Measurements from ENCODE around the gene UQCRC1. TPM values are rescaled to one million over a fixed set of nuclear protein-coding genes. Genes with fewer than 3 reads are reported as not detected.

Gene UQCRC1
- total RNA-seq, 1 donor from 2014 or later, result 297 TPM

DNA sequence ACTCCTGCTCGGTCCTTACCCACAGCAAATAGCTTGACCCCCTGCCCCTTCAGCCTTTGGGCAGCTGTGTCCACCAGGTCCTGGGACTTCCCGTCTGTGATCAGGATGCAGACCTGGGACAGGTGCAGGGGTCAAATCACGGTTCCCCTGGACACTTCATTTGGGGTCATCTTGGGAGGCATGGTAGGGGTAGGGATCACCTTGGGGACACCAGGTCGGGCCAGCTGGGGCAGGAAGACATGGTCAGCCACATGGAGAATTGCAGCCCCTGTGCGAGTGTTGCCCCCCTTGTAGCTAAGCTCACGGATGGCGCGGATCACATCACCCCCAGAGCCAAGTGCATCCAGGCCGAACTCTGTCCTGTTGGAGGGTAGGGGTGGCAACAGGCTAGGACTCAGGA lies 16.1 kb downstream of the UQCRC1 start:
- Mint-ChIP-seq H3K27ac (ENCODE audit: unreplicated experiment) (no peak overlapping the region), H3K9me3 (no peaks in the 10 kb centered on the region)
- TF ChIP-seq CTCF (conservative IDR thresholded peaks at IDR 0.05), result no peak

GRCh38 chr3:48592519-48593087 lies 16.8 kb downstream of the UQCRC1 start:
- Mint-ChIP-seq H3K9me3 (no peaks in the 10 kb centered on the region), H3K4me1 (peaks cover 14% of the 10 kb centered on the region)
- TF ChIP-seq CTCF (conservative IDR thresholded peaks at IDR 0.05), result no peak

More for the DNA sequence above, 16.1 kb downstream of the UQCRC1 start:
- H3K4me1 Mint-ChIP-seq, result peaks cover 17% of the 10 kb centered on the region
- H3K27me3 Mint-ChIP-seq (ENCODE audit: low read depth), result peaks cover 2% of the 10 kb centered on the region
- no peak overlapping the region for H3K4me3 Mint-ChIP-seq
- H3K36me3 Mint-ChIP-seq (ENCODE audit: low read depth), result peaks cover 7% of the 10 kb centered on the region
- no peak for DNase-seq (ENCODE audit: low read depth, low spot score)

GRCh38 chr3:48591886-48592518 lies 17.4 kb downstream of the UQCRC1 start:
- peaks cover 8% of the 10 kb centered on the region for H3K4me1 Mint-ChIP-seq
- H3K9me3 Mint-ChIP-seq, result no peaks in the 10 kb centered on the region
- DNase-seq (ENCODE audit: low read depth, low spot score), result no peak

More at GRCh38 chr3:48592519-48593087, 16.8 kb downstream of the UQCRC1 start:
- no peak for DNase-seq (ENCODE audit: low read depth, low spot score)
- peaks cover 2% of the 10 kb centered on the region for H3K27me3 Mint-ChIP-seq (ENCODE audit: low read depth)
- H3K36me3 Mint-ChIP-seq (ENCODE audit: low read depth), result peaks cover 7% of the 10 kb centered on the region
- no peak overlapping the region for H3K27ac Mint-ChIP-seq (ENCODE audit: unreplicated experiment)
- H3K4me3 Mint-ChIP-seq, result no peak overlapping the region

GRCh38 chr3:48591436-48591835 lies 18.0 kb downstream of the UQCRC1 start:
- Mint-ChIP-seq H3K4me1 (peaks cover 8% of the 10 kb centered on the region), H3K27ac (ENCODE audit: unreplicated experiment) (no peak overlapping the region), H3K27me3 (ENCODE audit: low read depth) (peaks cover 2% of the 10 kb centered on the region), H3K36me3 (ENCODE audit: low read depth) (no peaks in the 10 kb centered on the region), H3K9me3 (no peaks in the 10 kb centered on the region), H3K4me3 (no peak overlapping the region)
- no peak for TF ChIP-seq CTCF (conservative IDR thresholded peaks at IDR 0.05)
- no peak for DNase-seq (ENCODE audit: low read depth, low spot score)

More at GRCh38 chr3:48591886-48592518, 17.4 kb downstream of the UQCRC1 start:
- Mint-ChIP-seq H3K27ac (ENCODE audit: unreplicated experiment) (no peak overlapping the region), H3K27me3 (ENCODE audit: low read depth) (peaks cover 2% of the 10 kb centered on the region), H3K36me3 (ENCODE audit: low read depth) (peaks cover under 1% of the 10 kb centered on the region), H3K4me3 (no peak overlapping the region)
- TF ChIP-seq CTCF (conservative IDR thresholded peaks at IDR 0.05), result no peak

DNA sequence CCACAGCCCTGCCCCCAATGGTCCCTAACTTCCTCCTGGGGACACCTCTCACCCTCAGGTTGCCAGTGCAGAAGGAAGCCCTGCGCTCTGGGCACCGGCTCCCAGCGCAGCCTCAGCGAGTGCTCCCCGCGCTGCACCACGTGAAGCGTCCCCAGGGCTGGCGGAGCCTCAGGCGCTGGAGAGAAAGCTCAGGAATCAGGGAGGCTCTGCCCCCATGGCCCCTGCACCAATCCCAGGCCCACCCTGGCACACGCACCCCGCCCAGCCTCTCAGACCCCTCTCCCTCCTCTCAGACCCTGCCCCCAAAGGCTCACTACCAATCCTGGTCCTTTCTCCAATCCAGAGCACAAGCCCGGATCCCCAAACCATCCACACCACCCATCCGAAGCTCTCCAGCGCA lies 21.2 kb downstream of the UQCRC1 start:
- peaks cover 2% of the 10 kb centered on the region for H3K27me3 Mint-ChIP-seq (ENCODE audit: low read depth)
- no peak for TF ChIP-seq CTCF (conservative IDR thresholded peaks at IDR 0.05)
- no peaks in the 10 kb centered on the region for H3K4me1 Mint-ChIP-seq
- H3K4me3 Mint-ChIP-seq, result no peak overlapping the region
- no peak for DNase-seq (ENCODE audit: low read depth, low spot score)
- H3K9me3 Mint-ChIP-seq, result no peaks in the 10 kb centered on the region
- H3K36me3 Mint-ChIP-seq (ENCODE audit: low read depth), result no peaks in the 10 kb centered on the region
- no peak overlapping the region for H3K27ac Mint-ChIP-seq (ENCODE audit: unreplicated experiment)

Measured in neural crest cell (in vitro differentiated cells).